NCI-H1417 (cell line): ENCODE data around the gene RHBDF2.

Experiments
- DNase-seq, 3 experiments: peaks; one replicate each; lab custom pipeline; 2025; lab: John Stamatoyannopoulos, UW

The RHBDF2 gene

GRCh38 chr17:76479515-76480060 is 21.6 kb downstream of the RHBDF2 start:
- DNase-seq = no peak

- DNase-seq = no peak
These were observed 22.3 kb downstream of the RHBDF2 start for GRCh38 chr17:76478730-76479514.

GRCh38 chr17:76478097-76478496 is 23.1 kb downstream of the RHBDF2 start:
- no peak for DNase-seq

- DNase-seq = no peak
These were observed 23.6 kb downstream of the RHBDF2 start for GRCh38 chr17:76477576-76477975.

- DNase-seq = no peak
These were observed 24.5 kb downstream of the RHBDF2 start for GRCh38 chr17:76476736-76477135.

- no peak for DNase-seq
These were observed 25.9 kb downstream of the RHBDF2 start for GRCh38 chr17:76475302-76475701.

- no peak for DNase-seq
These were observed 26.3 kb downstream of the RHBDF2 start for GRCh38 chr17:76474894-76475293.

GRCh38 chr17:76474238-76474637 is 27.0 kb downstream of the RHBDF2 start:
- DNase-seq = no peak

GRCh38 chr17:76473541-76473985 is 27.7 kb downstream of the RHBDF2 start:
- no peak for DNase-seq

- DNase-seq = no peak
These were observed 28.5 kb downstream of the RHBDF2 start for GRCh38 chr17:76472726-76473125.

GRCh38 chr17:76472258-76472645 is 29.0 kb downstream of the RHBDF2 start:
- no peak for DNase-seq

GRCh38 chr17:76471498-76472257 is 29.5 kb downstream of the RHBDF2 start:
- no peak for DNase-seq

- DNase-seq = no peak
These were observed 31.1 kb downstream of the RHBDF2 start for GRCh38 chr17:76469991-76470739.

GRCh38 chr17:76469076-76469990 is 31.9 kb downstream of the RHBDF2 start:
- DNase-seq = no peak

- DNase-seq = no peak
These were observed 32.6 kb downstream of the RHBDF2 start for GRCh38 chr17:76468634-76469010.

- DNase-seq = no peak
These were observed 33.2 kb downstream of the RHBDF2 start for GRCh38 chr17:76467809-76468633.

- DNase-seq = no peak
These were observed 33.9 kb downstream of the RHBDF2 start, which contains the start of gene AANAT for GRCh38 chr17:76467366-76467765. Gene AANAT, plus strand, starts transcription at chr17:76467603. Its CDS starts 1,144 bp downstream, at chr17:76468747.

GRCh38 chr17:76466775-76467130 is 34.5 kb downstream of the RHBDF2 start:
- DNase-seq = no peak

GRCh38 chr17:76462556-76463290 is 38.5 kb downstream of the RHBDF2 start:
- no peak for DNase-seq
